PFSK-1 (cell line): Measurements from ENCODE around the gene HIPK1.

Experiments
- FOXP2 ChIP-seq: optimal IDR thresholded peaks from 2 replicates; pipeline ENCODE3; 2011; ENCODE audit warnings: borderline replicate concordance, control low read depth, inconsistent platforms; ENCODE audit not compliant: insufficient read depth; ENCODE audit errors: extremely low read length, extremely low read depth
- POLR2AphosphoS5 ChIP-seq: IDR thresholded peaks from 2 replicates; pipeline ENCODE4 v1.6.1; 2012; ENCODE audit warnings: low read depth, mild to moderate bottlenecking, control low read depth, low read length, moderate library complexity

DNA sequence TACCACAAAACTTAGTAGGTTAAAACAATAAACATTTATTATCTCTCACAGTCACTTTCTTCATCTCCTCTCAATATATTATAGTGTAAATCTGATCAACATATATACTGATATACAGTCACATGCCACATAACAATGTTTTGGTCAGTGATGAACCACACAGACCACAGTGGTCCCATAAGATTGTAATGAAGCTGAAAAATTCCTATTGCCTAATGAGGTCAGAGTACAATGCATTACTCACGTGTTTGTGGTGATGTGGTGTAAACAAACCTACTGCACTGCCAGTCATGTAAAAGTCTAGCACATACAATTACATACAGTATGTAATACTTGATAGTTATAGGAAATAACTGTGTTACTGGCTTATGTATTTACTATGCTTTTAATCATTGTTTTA, 80.3 kb downstream of the HIPK1 start:
- TF ChIP-seq FOXP2 (no peak), POLR2AphosphoS5 (no peak)
